Measurements from ENCODE around the gene CHID1.

The CHID1 gene

DNA sequence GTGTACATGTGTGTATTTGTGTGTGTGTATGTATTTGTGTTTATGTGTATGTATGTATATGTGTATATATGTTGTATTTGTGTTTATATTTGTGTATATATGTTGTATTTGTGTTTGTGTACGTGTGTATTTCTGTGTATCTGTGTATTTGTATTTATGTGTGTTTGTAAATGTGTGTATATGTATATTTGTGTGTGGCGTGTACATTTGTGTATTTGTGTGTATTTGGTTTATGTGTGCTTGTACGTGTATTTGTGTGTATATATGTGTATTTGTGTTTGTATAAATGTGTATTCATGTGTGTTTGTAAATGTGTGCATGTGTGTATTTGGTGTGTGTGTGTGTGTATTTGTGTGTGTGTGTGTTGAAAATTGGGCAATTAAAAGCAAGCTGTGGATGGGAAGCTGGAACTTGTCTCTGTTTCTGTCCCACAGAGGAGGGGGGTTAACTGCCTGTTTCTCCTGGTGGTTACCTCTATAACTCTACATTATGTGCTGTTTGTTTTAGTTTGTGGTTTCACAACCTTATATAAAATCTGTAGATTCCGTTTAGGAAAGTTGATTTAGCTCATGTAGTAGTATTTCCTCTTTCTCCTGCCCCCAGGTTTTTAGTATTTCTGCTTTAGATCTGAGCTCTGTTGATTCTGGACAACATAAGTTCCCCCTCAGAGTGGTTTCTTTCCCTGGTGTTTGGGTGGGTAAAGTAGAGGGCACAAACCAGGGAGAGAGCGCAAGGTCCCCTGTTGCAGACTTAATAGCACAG lies 44.0 kb upstream of the CHID1 start:
- ChIA-PET CTCF (interaction anchor here (0.7 kb wide), 1 partner anchor 96 kb away, joined by 5 read pairs; no protein-coding TSS in a partner anchor), POLR2A (ENCODE audit: low non-redundant PET) (no interaction called here)
- H3K27ac ChIP-seq: peak overlapping the region; percentile 46
- no peak for DNase-seq (ENCODE audit: low spot score)
- TF ChIP-seq, protein P1, sequence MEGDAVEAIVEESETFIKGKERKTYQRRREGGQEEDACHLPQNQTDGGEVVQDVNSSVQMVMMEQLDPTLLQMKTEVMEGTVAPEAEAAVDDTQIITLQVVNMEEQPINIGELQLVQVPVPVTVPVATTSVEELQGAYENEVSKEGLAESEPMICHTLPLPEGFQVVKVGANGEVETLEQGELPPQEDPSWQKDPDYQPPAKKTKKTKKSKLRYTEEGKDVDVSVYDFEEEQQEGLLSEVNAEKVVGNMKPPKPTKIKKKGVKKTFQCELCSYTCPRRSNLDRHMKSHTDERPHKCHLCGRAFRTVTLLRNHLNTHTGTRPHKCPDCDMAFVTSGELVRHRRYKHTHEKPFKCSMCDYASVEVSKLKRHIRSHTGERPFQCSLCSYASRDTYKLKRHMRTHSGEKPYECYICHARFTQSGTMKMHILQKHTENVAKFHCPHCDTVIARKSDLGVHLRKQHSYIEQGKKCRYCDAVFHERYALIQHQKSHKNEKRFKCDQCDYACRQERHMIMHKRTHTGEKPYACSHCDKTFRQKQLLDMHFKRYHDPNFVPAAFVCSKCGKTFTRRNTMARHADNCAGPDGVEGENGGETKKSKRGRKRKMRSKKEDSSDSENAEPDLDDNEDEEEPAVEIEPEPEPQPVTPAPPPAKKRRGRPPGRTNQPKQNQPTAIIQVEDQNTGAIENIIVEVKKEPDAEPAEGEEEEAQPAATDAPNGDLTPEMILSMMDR (conservative IDR thresholded peaks at IDR 0.05; ENCODE audit: low read depth): no peak

DNA sequence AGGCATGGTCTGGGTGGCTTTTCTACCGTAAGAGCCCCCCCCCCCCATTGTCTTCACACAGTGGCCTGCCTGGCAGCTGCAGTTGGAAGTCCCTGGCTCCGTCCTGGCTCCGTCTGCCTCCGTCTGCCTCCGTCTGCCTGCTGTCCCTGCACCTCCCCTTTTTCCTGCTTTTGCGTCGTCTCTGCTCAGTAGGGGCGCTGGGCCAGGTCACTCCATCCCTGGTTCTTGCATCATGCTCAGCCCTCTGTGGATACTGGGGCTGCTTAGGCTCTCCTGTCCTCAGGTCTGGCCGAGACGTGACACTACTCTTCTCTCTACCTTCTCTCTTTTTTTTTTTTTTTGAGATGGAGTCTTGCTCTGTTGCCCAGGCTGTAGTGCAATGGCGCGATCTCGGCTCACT lies 42.9 kb upstream of the CHID1 start:
- no peak overlapping the region for H3K27ac ChIP-seq
- DNase-seq (ENCODE audit: low spot score): no peak
- TF ChIP-seq, protein P1 (conservative IDR thresholded peaks at IDR 0.05; ENCODE audit: low read depth): no peak
- ChIA-PET POLR2A (ENCODE audit: low non-redundant PET) (no interaction called here), CTCF (interaction anchor here (0.7 kb wide), 1 partner anchor 97 kb away, joined by 5 read pairs; no protein-coding TSS in a partner anchor)

DNA sequence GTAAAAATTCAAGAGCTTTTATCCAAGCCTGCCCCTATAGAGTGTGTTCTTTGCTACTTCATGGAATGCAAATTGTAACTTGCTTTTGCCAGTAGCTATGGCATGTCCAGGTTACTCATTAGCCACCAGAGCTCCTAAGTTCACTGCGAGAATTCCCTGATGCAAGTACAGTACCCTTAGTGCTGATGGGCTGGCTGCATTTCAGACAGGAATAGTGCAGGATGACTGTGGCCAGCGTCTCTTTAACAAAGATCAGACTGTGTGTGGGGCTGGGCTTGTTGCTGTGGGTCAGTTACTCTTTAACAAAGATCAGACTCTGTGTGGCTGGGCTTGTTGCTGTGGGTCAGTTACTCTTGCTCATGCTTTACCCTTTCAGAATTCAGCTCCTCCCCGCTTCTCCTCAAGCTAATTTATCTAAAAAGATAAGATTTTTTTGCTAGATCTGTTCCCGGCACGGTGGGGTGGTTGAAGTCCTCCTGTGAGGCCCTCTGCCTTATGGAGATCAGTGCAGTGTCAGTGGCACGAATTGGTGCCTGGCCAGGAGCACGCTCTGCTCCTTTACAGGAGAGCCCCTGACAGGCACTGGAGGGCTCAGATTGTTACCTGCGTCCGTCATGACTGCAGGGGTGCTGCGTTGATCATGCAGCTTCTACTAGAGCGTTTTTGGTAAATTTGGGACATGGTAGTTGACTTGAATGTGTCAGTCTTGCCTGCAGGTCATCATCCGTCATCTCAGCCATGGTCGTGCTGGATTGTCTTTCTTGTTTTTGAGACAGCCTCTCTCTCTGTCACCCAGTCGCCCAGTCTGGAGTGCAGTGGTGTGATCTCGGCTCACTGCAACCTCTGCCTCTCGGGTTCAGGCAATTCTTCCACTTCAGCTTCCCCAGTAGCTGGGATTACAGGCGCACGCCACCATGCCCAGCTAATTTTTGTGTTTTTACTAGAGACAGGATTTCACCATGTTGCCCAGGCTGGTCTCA lies 42.1 kb upstream of the CHID1 start:
- no peak overlapping the region for H3K27ac ChIP-seq
- CTCF ChIA-PET: no interaction called here
- no peak for DNase-seq (ENCODE audit: low spot score)
- TF ChIP-seq, protein P1 (conservative IDR thresholded peaks at IDR 0.05; ENCODE audit: low read depth): no peak
- POLR2A ChIA-PET (ENCODE audit: low non-redundant PET): no interaction called here

DNA sequence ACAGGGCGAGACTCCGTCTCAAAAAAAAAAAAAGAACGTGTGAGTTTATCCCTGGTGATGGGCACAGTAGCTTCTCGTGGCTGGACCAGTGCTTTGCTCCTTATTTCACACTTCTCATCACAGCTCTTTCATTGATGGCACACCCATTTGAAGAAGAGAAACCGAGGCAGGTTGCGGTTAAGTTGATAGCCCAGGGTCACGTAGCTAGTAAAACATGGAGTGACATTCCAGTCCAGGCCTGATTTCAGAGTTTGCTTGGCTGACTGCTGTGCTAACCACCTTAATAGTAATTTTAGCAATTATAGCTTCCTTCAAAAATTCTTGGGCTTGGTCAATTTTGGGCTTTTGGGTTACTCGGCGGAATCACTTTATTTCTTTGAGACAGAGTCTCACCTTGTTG lies 40.9 kb upstream of the CHID1 start:
- ChIA-PET POLR2A (ENCODE audit: low non-redundant PET) (no interaction called here), CTCF (no interaction called here)
- no peak overlapping the region for H3K27ac ChIP-seq
- TF ChIP-seq, protein P1 (conservative IDR thresholded peaks at IDR 0.05; ENCODE audit: low read depth): no peak
- DNase-seq (ENCODE audit: low spot score): no peak

DNA sequence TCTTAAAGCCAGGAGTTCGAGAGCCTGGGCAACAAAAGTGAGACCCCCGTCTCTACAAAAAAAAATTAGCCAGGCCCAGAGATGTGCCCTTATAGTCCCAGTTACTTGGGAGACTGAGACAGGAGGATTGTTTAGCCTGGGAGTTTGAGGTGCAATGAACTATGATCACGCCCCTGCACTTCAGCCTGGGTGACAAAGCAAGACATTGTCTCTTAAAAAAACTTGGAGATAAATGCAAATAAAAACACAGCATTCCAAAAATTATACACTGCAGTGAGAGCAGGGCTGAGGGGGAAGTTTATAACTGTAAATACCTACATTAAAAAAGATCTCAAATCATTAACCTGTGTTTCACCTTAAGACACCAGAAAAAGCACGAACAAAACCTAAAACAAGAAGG lies 37.1 kb upstream of the CHID1 start:
- ChIA-PET CTCF (no interaction called here), POLR2A (ENCODE audit: low non-redundant PET) (no interaction called here)
- H3K27ac ChIP-seq: no peak overlapping the region
- no peak for DNase-seq (ENCODE audit: low spot score)
- TF ChIP-seq, protein P1 (conservative IDR thresholded peaks at IDR 0.05; ENCODE audit: low read depth): no peak

DNA sequence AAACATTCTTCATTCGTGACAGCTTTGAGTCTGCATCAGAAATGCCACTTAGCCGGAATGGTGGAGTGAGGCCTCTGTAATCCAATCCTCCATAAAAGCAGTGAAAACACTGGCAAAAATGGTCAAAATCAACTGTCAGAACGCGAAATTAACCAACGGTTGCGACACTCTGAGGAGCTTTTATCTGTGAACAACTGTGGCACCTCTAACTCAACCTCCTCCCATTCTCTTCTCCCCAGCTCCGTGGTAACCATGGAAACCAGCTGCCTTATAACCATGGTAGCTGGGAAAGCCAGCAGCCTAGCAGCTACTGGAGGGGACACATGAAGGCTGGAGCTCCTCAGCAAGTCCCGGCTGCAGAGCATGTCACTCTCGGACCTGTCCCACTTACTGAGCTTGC lies 35.4 kb upstream of the CHID1 start:
- no peak for DNase-seq (ENCODE audit: low spot score)
- POLR2A ChIA-PET (ENCODE audit: low non-redundant PET): no interaction called here
- CTCF ChIA-PET: interaction anchor here (0.5 to 1.4 kb wide), 2 partner anchors 86 to 106 kb away, joined by 3 to 5 read pairs; no protein-coding TSS in a partner anchor
- no peak overlapping the region for H3K27ac ChIP-seq
- TF ChIP-seq, protein P1 (conservative IDR thresholded peaks at IDR 0.05; ENCODE audit: low read depth): no peak
